CD14-positive monocyte (primary cell): ENCODE data around the gene PYCARD. TPM values are rescaled to one million over a fixed set of nuclear protein-coding genes. Genes with fewer than 3 reads are reported as not detected.

Experiments
- DNase-seq, 3 donors: peaks; one replicate each; pipeline ENCODE4 v3.0.0-alpha.2; 2011 to 2022
- H2AFZ ChIP-seq: 2 replicates; pipeline ENCODE4 v1.6.0; 2012; ENCODE audit warnings: mild to moderate bottlenecking, low read depth, low read length, inconsistent platforms; ENCODE audit not compliant: insufficient read depth, poor library complexity, severe bottlenecking
- H3K27ac ChIP-seq, 2 donors: 1 replicate in 1 of 2; 2 replicates in 1 of 2; pipeline ENCODE4 v1.5.1; 2012 to 2013; ENCODE audit warnings: low read length in 2 of 2, control low read depth in 1 of 2, inconsistent platforms in 1 of 2, low read depth in 1 of 2, mild to moderate bottlenecking in 1 of 2
- H3K27me3 ChIP-seq, 2 donors: one replicate each; pipeline versions ENCODE4 v1.6.0 to v1.6.1; 2011 to 2013; ENCODE audit warnings: low read length in 2 of 2; ENCODE audit not compliant: control insufficient read depth in 2 of 2, insufficient read depth in 2 of 2
- H3K36me3 ChIP-seq, 2 donors: replicated peaks in 1 of 2; 1 replicate in 1 of 2; 2 replicates in 1 of 2; pipeline versions ENCODE4 v1.5.1 to v1.6.1; 2012 to 2013; ENCODE audit warnings: low read length in 2 of 2, control low read depth in 1 of 2, inconsistent platforms in 1 of 2, mild to moderate bottlenecking in 1 of 2; ENCODE audit not compliant: insufficient read depth in 2 of 2, control insufficient read depth in 1 of 2
- H3K4me1 ChIP-seq, 2 donors: 1 replicate in 1 of 2; 2 replicates in 1 of 2; pipeline versions ENCODE4 v1.5.1 to v1.6.1; 2012 to 2013; ENCODE audit warnings: low read length in 2 of 2, control low read depth in 1 of 2, inconsistent platforms in 1 of 2, mild to moderate bottlenecking in 1 of 2, moderate library complexity in 1 of 2; ENCODE audit not compliant: insufficient read depth in 2 of 2, control insufficient read depth in 1 of 2
- H3K4me2 ChIP-seq: replicated peaks from 2 replicates; pipeline ENCODE3; 2012; ENCODE audit warnings: low read length, moderate library complexity, mild to moderate bottlenecking; ENCODE audit not compliant: poor library complexity, severe bottlenecking; ENCODE audit errors: extremely low read depth
- H3K4me3 ChIP-seq, 3 experiments: fragments of 200-600 bp in 1 of 3; sonication (generic) in 1 of 3; replicated peaks in 1 of 3; 1 replicate in 2 of 3; 2 replicates in 1 of 3; pipeline ENCODE4 v1.5.1; 2011 to 2013; ENCODE audit warnings: low read length in 3 of 3, mild to moderate bottlenecking in 3 of 3, control low read depth in 2 of 3, low read depth in 2 of 3, inconsistent platforms in 1 of 3, moderate library complexity in 1 of 3
- H3K79me2 ChIP-seq: 2 replicates; pipeline ENCODE4 v1.6.0; 2012; ENCODE audit warnings: mild to moderate bottlenecking, control low read depth, inconsistent platforms, low read length, moderate library complexity; ENCODE audit not compliant: insufficient read depth
- H3K9ac ChIP-seq: 2 replicates; pipeline ENCODE4 v1.6.0; 2017; ENCODE audit warnings: low read length, mild to moderate bottlenecking; ENCODE audit not compliant: insufficient read depth, poor library complexity, severe bottlenecking
- H3K9me3 ChIP-seq, 2 donors: replicated peaks in 1 of 2; 1 replicate in 1 of 2; 2 replicates in 1 of 2; pipeline versions ENCODE4 v1.5.1 to v1.6.1; 2012 to 2013; ENCODE audit warnings: low read length in 2 of 2, control low read depth in 1 of 2; ENCODE audit not compliant: control insufficient read depth in 1 of 2, insufficient read depth in 1 of 2
- H4K20me1 ChIP-seq: 2 replicates; pipeline ENCODE4 v1.6.0; 2012; ENCODE audit warnings: mild to moderate bottlenecking, low read length, control low read depth, moderate library complexity; ENCODE audit not compliant: insufficient read depth
- H3K27ac Mint-ChIP-seq, 7 donors: one replicate each; pipeline ENCODE4 v1.8.0; 2020; ENCODE audit warnings: mild to moderate bottlenecking in 7 of 7, mixed read lengths in 7 of 7, moderate library complexity in 6 of 7, inconsistent platforms in 2 of 7
- H3K27me3 Mint-ChIP-seq, 3 donors: one replicate each; pipeline ENCODE4 v1.8.0; 2021 to 2022; ENCODE audit warnings: low read depth in 3 of 3, mild to moderate bottlenecking in 3 of 3, mixed read lengths in 3 of 3, moderate library complexity in 3 of 3, inconsistent platforms in 1 of 3
- H3K36me3 Mint-ChIP-seq, 2 donors: one replicate each; pipeline ENCODE4 v1.8.0; 2020; ENCODE audit warnings: mixed read lengths in 2 of 2, inconsistent platforms in 1 of 2, mild to moderate bottlenecking in 1 of 2
- H3K4me1 Mint-ChIP-seq: one replicate; pipeline ENCODE4 v1.8.0; 2020; ENCODE audit warnings: mild to moderate bottlenecking, mixed read lengths
- H3K4me3 Mint-ChIP-seq, 2 donors: one replicate each; pipeline ENCODE4 v1.8.0; 2020; ENCODE audit warnings: mild to moderate bottlenecking in 2 of 2, mixed read lengths in 2 of 2, moderate library complexity in 1 of 2
- H3K9me3 Mint-ChIP-seq, 7 donors: one replicate each; pipeline ENCODE4 v1.8.0; 2020 to 2022; ENCODE audit warnings: mixed read lengths in 7 of 7, mild to moderate bottlenecking in 6 of 7, moderate library complexity in 6 of 7, inconsistent platforms in 2 of 7
- CTCF ChIP-seq: fragments of 200-600 bp; IDR thresholded peaks from one replicate; pipeline ENCODE4 v1.8.0; 2022; ENCODE audit warnings: antibody characterized with exemption, mild to moderate bottlenecking
- WGBS: methylation state at CpG from one replicate; pipeline ENCODE4 v1.1.5; 2013; ENCODE audit warnings: missing lambda C conversion rate; ENCODE audit not compliant: insufficient coverage; 5-methylcytosine and 5-hydroxymethylcytosine counted together
- intact Hi-C, 2 donors: fragments of 100-400 bp; cut with micrococcal nuclease; formaldehyde crosslinking; loops; one replicate each; pipeline versions ENCODE4 v1.15.0 to v1.15.1; 2023
- polyA plus RNA-seq, 3 donors: library from polyadenylated mRNA; depleted of rRNA in 1 of 3; unstranded in 2 of 3; stranded (reverse) in 1 of 3; fragments of 300-500 nt in 2 of 3; fragments of >200 nt in 1 of 3; fragmentation: Illumina TruSeq in 2 of 3; gene quantifications; 1 replicate in 2 of 3; 2 replicates in 1 of 3; pipeline ENCODE4 v1.2.3, GENCODE V29; 2012 to 2021

Gene PYCARD
- polyA plus RNA-seq, 3 donors: 214 to 400 (median 374) TPM

- H3K36me3 Mint-ChIP-seq: peaks cover 16 to 17% of the 10 kb centered on the region in 2 donors
- Histone ChIP-seq H3K4me3 (peak overlapping the region; percentile 36 to 79 (median 52)), H3K9ac (peak overlapping the region; percentile 58), H3K9me3 (peaks cover 0 to 4% of the 10 kb centered on the region in 2 donors), H3K27ac (no peak overlapping the region), H3K36me3 (no peaks in the 10 kb centered on the region), H3K79me2 (no peaks in the 10 kb centered on the region), H3K27me3 (peaks cover 9 to 48% of the 10 kb centered on the region in 2 donors), H4K20me1 (no peaks in the 10 kb centered on the region), H2AFZ (peak overlapping the region; percentile 89), H3K4me1 (peaks cover 34 to 40% of the 10 kb centered on the region in 2 donors), H3K4me2 (peak overlapping the region; percentile 90)
- peak; percentile 30 to 40 (median 36) for DNase-seq
- under 1% methylated on average over 58 of the region's 63 CpGs for WGBS
- H3K4me1 Mint-ChIP-seq: peaks cover 41% of the 10 kb centered on the region
- peaks cover 55 to 67% (median 56%) of the 10 kb centered on the region in 3 donors for H3K27me3 Mint-ChIP-seq
- H3K9me3 Mint-ChIP-seq: peaks cover 0 to 10% (median 6%) of the 10 kb centered on the region in 7 donors
- H3K4me3 Mint-ChIP-seq: peak overlapping the region; percentile 81 to 97
- no peak for TF ChIP-seq CTCF
- peak overlapping the region in 5 of 7 donors; percentile 11 to 49 (median 27) for H3K27ac Mint-ChIP-seq
- intact Hi-C loops: loop anchor here (2.0 to 10.0 kb wide), 3 partner anchors 13 to 61 kb away; partner anchors contain the start of genes ITGAM (in 2 of the 2), PRSS36 (in 1 of the 2) and PYCARD (in 1 of the 2)
These were observed 13.0 kb upstream of the PYCARD start for GRCh38 chr16:31215287-31216162.

GRCh38 chr16:31214708-31215286, 12.2 kb upstream of the PYCARD start:
- Histone ChIP-seq H3K27ac (no peak overlapping the region), H3K79me2 (no peaks in the 10 kb centered on the region), H3K9me3 (peaks cover 0 to 4% of the 10 kb centered on the region in 2 donors), H3K4me2 (peak overlapping the region; percentile 90), H3K4me3 (peak overlapping the region; percentile 36 to 79 (median 52)), H3K27me3 (peaks cover 9 to 48% of the 10 kb centered on the region in 2 donors), H3K36me3 (no peaks in the 10 kb centered on the region), H2AFZ (peak overlapping the region; percentile 89), H3K4me1 (peaks cover 34 to 40% of the 10 kb centered on the region in 2 donors), H3K9ac (peak overlapping the region; percentile 58), H4K20me1 (no peaks in the 10 kb centered on the region)
- intact Hi-C loops: loop anchor here (5.0 to 10.0 kb wide), 2 partner anchors 43 to 60 kb away; partner anchors contain the start of genes ITGAM (in 2 of the 2) and PRSS36 (in 1 of the 2)
- 15% methylated on average over 58 of the region's 58 CpGs for WGBS
- peak overlapping the region; percentile 81 to 97 for H3K4me3 Mint-ChIP-seq
- TF ChIP-seq CTCF: no peak
- H3K27me3 Mint-ChIP-seq: peaks cover 47 to 67% (median 55%) of the 10 kb centered on the region in 3 donors
- peaks cover 16 to 17% of the 10 kb centered on the region in 2 donors for H3K36me3 Mint-ChIP-seq
- no peak for DNase-seq
- H3K9me3 Mint-ChIP-seq: peaks cover 0 to 10% (median 6%) of the 10 kb centered on the region in 7 donors
- peaks cover 41% of the 10 kb centered on the region for H3K4me1 Mint-ChIP-seq
- no peak overlapping the region for H3K27ac Mint-ChIP-seq
